HG02973 (cell line): ENCODE measurements around the gene ANXA4.
"Not testable (repeated sequence)": the region's sequence is repeated elsewhere in the genome, so short reads cannot be mapped to it uniquely, and the experiment has no call there.

ENCODE experiments used
- ATAC-seq: cut with Tn5 transposase; IDR thresholded peaks from one replicate; pipeline ENCODE4 v1.9.1; 2021; ENCODE audit warnings: moderate library complexity; ENCODE audit not compliant: unreplicated experiment

Gene ANXA4

DNA sequence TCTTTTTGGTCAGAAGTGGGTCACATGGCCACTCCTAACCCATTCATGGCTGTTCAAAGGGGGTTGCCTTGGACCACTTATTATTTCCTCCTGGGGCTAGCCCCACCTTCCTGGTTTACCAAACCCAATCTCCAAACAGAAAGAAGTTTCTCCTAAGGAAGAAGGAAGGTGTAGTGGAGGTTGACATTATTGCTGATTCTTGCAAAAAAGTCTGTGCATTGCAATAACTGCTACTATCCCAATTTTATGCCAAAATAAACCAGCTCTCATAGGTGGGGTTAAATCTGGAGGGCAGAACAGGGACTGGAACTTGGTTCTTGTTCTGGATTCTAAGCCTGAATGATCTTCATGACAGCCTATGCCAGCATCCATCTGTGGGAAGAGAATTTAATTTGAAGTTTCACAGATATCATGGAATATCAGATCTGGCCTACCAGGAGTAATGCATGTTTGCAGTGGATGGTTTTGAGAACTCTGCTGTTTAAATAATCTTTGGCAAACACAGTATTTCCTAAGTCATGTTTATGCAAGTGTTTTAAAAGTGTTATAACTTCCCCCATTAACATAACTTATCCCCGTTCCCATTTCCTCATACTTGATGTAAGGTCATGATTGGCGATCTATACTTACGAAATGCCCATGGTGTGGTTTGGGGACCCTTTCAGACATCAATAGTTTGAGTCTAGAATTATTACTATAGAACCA is 11.9 kb downstream of the ANXA4 start:
- no peak for ATAC-seq

DNA sequence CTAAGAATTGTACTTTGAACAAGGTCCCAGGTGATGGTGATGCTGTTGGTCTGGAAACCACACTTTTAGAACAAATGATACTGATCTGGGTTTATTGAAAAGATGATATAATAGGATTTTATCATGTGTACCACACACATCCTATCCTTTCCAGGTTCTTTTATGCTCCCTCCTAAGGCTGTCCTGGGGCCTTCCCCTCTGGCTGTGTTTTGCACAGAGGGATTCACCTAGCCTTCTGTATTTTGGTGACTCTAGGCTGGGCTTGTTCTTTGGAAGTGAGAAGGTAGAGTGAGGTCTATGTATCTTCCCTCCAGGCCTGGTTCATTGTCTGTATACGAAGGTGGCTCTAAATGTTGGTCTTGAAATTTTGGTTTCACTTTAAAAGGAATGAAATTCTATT is 12.7 kb downstream of the ANXA4 start:
- ATAC-seq = no peak

DNA sequence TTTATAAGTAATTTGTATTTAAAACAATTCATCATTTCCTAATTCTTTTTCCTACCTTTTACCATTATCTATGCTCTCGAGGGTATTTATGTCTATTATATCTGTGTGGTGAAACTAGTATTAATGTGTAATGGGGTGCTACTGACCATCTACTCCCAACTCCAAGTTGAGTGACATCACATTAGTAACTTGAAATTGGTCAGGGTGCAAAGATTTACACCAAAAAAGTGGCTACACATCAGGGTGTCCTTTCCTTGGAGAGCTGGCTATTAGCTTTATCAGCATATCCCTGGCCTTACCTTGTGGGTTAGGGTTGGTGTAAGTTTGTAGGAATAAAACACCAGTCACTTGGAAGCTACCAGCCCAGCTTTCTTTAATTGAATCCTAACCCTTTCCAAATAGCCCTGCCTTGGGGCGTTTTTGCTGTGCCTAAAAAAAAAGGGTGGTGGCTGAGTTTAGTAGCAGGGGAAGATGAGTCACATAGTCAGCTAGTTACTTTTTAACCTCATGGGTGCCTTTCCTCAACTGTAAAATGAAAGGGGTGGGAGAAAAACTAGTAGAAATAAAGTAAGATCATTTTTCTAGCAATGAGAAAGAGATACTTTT is 14.0 kb downstream of the ANXA4 start:
- ATAC-seq = no peak

DNA sequence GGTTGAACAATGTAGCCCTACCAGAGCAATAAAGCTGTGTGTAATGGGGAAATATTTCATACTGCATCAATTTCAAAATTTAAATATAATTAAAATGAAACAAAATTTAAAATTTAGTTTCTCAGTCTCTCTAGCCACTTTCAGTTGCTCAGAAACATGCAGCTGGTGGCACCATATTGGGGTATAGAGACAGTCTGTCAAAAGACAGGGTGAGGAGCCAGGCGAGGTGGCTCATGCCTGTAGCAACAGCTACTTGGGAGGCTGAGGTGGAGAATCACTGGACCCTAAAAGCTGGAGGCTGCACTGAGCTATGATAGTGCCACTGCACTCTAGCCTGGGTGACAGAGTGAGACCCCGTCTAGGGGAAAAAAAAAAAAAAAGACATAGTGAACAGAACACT is 20.1 kb downstream of the ANXA4 start:
- ATAC-seq = no peak

DNA sequence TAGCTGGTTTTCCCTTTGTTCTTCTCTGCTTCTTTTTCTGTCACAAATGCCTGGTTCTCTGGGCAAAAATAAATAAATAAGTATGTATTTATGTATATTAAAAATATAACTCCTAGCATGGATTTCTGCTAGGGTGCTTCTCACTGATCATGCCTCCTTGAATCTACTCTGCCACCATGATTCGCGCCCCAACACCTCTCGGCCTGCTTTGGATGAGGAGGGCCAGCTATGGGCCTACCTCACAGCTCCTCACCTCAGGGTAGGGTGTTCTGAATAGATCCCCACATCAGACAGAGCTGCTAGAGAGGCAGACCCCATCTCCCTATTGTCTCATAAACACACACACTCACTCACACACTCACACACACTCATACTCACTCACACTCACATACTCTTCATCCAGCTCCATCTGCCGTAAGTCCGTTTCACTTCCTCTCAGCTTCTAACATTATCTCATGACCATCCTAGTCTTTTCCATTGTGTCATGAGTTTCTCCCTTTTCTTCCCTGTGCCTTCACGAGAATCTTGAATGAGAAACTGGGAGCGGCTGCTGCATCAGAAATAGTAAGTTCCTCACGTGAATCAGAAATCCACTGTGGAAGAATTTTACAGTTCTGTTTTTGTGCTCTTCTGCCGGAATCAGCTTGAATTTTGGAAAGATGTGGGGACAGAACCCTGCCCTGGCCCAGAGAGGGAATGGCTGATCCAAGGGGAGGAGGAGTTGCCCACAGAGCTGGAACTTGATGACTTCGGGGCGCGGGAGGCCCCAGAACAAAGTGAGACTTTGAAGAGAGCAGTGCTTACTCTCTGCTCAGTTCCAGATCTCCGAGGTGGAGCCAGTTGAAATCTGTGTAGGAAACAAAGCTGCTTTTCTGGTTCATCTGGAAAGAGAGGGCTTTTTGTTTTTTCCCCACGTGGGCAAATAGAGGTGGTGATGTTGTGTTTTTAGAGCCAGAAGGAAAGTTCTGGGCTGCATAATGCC is 20.9 kb downstream of the ANXA4 start:
- ATAC-seq = no peak

DNA sequence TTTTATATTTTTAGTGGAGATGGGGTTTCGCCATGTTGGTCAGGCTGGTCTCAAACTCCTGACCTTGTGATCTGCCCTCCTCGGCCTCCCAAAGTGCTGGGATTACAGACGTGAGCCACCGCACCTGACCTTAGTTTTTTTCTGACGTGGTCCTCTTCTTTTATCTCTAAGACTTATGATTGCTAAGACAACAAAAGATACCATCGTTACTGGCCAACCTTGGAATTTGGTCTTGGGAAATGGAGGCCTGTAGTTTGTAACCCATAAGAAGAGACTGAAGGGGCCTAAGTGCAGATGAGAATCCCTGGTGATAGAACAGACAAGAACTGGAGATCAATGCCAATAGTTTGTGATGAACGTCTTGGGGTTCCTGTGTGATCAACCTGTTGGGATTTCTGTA is 21.9 kb downstream of the ANXA4 start:
- ATAC-seq = not testable (repeated sequence)

DNA sequence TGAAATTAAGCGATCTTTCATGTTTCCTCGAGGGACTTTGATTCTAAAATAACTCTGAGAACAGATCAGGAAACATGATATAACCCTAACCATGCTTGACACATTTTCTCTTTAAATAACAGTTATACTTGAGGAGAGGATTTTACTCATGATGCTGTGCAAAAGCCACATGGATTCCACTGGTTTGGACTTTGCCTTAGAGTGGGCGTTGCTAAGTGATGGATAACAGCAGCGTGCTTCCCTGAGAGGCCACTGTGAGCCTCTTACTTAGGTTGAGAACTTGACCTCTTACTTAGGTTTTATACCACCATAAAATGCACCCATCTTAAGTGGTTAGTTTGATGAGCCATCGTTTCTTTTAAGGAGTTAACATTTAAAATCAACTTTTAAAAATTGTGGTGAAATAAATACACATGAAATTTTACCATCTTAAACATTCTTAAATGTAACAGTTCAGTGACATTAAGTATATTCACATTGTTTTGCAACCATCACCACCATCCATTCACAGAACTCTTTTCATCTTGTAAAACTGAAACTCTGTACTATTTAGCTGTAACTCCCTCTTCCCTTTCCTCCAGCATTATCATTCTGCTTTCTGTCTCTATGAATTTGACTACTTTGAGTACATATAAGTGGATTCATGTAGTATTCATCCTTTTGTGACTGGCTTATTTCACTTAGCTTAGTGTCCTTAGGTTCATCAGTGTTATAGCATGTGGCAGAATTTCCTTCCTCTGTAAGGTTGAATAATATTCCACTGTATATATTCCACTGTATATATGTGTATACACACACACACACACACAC is 22.6 kb downstream of the ANXA4 start:
- no peak for ATAC-seq

DNA sequence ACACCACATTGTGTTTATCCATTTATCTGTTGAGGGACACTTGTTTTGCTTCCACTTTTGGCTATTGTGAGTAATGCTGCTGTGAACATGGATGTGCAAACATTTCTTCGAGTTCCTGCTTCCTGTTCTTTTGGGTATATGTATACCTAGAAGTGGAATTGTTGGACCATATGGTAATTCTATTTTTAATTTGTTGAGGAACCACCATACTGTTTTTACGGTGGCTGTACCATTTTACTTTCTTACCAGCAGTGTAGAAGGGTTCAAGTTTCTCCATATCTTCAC is 23.1 kb downstream of the ANXA4 start:
- no peak for ATAC-seq

DNA sequence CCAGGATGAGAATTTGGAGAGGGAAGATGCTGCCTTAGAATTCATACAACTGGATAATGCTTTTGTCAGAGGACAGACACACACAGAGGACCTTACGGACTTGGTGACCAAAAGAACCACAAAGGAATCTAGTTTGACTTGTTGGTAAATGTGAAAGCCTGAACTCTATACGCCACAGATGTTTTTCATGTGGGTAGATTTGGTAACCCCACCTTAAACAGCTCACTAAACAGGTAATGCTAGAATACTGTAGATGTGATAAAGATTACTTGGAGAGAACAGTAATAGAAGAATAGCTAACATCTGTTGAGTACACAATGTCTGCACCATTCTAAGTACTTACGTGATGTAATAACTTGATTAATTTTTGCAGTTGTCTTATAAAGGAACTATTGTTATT is 24.1 kb downstream of the ANXA4 start:
- ATAC-seq = no peak

DNA sequence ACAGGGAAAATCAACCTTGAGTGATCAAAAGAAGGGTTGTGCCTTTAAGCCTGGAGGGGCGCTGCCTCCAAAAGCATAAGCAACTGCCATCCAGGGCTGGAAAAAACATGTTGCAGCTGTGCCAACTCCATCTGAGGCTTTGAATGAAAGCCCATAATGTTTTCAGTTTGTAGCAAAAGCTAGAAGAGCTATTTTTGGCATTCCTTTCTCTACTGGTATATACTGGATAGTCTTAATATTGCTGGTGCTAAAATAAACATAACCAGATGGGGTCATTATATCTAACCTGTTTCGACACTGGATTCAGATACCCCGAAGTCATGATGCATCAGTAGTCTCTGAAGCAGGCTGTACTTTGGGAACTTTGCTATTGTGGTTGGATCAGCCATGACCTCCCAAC is 25.1 kb downstream of the ANXA4 start:
- ATAC-seq = no peak

DNA sequence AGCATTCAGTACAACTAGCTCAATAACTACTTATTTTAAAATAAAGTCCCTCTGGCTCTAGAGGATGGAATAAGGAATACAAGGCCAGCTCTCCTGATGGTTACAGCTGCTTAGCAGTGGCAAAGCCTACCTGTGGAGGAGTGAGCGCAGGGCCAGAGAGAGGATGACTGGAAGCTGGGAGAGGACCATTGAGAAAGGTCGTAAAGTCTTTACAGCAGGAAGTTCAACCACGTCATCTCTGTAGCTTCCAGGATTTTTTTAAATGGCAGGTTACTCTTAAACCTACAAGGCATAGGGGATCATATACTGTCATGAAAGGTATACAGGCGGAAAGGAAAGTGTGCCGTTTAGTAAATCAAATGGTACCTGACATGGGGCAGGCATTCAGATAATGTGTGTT is 26.3 kb downstream of the ANXA4 start:
- ATAC-seq = no peak

DNA sequence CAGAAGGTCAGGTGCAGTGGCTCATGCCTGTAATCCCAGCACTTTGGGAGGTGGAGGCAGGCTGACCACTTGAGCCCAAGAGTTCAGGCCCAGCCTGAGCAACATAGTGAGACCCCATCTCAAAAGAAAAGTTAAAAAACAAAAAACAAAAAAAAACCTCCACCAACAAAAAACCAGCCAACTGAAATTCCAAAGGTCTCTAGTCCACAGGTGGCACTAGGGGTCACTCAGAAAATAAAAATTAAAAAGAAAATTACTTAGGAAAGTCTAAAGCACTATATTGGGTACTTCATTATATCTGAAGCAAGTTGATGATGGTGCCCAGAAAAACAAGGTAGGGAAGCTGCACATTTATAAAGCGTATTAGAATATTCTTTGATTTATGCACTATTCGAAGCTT is 26.9 kb downstream of the ANXA4 start:
- ATAC-seq = no peak

DNA sequence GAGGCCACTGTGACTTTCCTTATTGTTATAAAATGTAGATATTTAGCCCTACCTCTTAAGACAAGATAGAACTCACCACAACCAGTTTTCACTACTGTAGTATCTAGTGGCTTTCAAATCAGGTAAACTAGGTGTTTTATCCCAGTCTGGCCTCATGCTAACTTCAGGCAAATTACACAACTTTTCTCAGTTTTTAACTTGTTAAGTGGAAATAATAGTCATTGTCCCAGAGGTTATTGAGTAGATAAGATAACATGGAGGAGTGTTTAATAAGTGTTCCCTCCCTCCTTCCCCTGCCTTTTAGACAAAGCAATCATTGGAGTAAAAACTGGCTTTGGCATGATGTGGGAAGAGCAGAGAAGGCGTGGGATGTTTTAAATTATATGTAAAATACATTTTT is 27.3 kb downstream of the ANXA4 start:
- ATAC-seq = no peak

DNA sequence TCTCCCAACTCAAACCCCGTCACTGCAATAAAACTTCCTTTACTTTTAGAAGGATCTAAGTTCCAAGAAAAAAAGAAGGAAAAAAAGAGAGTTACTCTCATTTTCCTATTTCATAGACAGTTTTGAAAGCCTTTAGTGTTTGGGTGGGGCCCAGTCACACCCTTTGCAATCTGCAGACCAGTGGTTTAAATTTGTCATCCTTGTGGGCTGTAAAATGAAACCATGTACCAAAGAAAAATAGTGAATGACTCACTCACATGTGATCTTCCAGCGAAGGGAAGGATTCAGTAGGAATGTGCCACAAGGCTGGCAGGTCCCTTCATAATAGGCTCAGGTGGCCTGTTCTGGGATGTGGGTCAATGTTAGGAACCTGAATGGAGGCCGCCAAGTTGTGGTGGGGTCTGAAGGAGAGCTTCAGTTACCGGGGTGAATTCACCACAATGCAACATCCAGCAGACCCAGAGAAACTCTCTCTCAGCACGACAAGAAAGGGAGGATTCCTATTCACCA is 28.3 kb downstream of the ANXA4 start:
- no peak for ATAC-seq

DNA sequence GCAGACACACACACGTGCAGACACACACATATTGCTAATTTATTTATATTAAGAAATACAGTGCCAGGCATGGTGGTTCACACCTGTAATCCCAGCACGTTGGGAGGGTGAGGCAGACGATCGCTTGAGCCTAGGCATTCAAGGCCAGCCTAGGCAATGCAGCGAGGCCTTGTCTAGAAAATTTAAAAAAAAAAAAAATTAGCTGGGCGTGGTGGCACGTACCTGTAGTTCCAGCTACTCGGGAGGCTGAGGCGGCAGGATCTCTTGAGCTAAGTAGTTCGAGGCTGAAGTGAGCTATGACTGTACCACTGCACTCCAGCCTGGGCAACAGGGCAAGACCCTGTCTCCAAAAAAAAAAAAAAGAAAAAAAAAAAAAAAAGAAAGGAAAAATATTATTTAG is 28.8 kb downstream of the ANXA4 start:
- ATAC-seq = no peak

DNA sequence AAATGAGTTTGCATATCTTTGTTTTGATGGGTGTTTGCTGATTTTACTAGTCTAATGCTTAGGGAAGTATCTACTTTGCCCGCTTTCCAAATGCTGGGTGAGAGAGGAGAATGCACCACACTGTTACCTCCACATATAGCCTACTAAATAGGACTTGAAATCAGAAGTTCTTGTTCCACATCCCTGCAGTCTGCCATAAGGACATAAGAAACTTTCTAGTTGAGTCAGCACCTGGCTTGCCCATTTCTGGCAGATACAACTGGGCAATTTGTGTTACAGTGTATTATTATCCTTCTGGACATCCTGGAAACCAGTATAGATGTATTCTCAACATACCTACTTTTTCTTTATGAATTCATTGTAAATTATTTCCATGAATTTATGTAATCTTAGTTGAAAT is 29.5 kb downstream of the ANXA4 start:
- ATAC-seq = no peak

DNA sequence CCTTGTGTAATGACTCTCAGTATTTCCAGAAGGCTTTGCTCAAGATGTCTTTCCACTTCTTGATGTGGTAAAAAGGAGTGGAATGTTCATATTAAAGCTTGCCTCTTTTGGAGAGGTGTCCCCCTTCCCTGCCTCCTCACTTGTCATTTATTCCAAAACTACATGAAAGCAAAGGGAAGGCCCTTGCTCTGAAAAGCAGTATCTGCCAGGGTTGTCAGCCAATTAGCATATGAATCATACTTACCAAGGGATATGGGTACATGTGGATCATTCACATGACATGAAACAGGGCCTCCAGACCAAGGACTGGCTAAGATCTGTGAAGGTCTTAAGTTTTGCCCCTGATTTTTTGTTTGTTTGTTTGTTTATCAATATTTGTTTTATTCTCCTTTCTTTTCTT is 31.3 kb downstream of the ANXA4 start:
- ATAC-seq = no peak

DNA sequence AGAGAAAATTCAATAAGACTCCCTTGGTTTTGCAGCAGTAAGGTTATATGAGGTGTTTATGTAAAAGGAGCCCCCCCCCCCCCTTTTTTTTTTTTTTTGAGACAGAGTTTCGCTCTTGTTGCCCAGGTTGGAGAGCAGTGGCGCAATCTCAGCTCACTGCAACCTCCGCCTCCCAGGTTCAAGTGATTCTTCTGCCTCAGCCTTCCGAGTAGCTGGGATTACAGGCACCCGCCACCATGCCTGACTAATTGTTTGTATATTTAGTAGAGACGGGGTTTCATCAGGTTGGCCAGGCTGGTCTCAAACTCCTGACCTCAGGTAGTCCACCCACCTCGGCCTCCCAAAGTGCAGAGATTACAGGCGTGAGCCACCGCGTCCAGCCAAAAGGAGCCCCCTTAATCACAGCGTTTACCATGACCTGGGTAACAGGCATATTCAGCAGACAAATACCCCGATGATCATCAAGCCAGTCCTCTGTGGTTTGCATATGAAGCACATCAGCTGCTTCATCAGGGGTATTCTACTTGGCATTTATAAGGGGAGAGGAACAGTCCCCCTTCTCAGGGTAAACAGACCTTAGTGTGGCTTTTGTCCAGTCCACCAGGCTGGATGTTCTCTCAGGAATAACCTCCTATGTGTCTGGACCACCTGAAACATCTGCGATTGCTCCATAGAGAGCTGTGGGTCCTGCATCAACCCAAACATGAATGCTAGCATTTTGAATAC is 32.5 kb downstream of the ANXA4 start:
- not testable (repeated sequence) for ATAC-seq

DNA sequence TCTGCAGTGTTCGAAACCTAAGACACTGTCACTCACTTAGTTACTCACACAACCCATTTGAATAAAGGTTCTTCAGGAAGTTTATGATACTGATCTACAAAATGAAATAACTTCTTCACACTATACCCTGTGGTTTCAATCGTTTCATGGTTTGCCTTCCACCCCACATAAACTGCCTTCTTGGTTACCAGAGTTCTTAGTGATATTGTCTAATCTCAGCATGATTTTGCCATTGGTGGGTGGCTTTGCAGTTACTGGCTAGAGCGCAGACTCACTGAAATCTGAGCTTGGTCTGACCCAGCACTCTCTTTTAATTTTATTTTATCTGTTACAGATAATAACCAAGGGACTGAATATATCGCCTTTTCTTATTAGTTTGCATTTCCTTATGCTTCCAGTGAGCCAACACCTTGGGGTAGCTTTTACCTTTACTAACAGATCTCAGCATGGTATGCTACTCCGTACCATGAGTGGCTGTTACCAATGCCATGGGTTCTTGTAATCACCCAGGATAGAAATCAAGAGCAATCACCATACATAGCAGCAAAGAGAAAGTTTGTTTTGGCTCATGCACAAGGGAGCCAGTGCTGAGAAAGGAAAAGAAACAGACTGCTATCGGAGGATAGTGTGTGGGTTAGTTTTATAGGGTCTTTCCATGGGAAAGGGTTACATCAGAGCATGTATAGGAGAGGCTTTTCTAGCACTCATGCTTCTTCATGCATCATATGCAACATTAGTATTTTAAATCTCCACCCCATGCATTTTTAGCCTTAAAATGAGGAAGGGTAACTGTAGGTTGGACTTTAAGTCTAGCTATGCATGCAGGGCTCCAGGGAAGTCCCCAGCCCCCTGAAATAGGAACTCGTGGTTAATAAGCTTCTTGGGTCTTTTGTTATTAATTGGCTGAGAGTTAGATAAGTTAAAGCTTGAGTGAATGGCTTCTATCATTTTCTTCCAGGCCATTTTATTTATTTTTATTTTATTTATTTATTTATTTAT is 33.3 kb downstream of the ANXA4 start:
- ATAC-seq = no peak
